Uterus (tissue), 4 donors: ENCODE results near the gene LRR1. TPM values are rescaled to one million over a fixed set of nuclear protein-coding genes. Genes with fewer than 3 reads are reported as not detected.
"Not testable (repeated sequence)": the region's sequence is repeated elsewhere in the genome, so short reads cannot be mapped to it uniquely, and the experiment has no call there.

Experiments
- DNase-seq, 2 donors: peaks; one replicate each; pipeline ENCODE4 v3.0.0-alpha.2; 2019 to 2020
- H3K27ac ChIP-seq, 2 donors: fragments of 200-600 bp; sonication (generic); 1 replicate in 1 of 2; 2 replicates in 1 of 2; pipeline ENCODE4 v1.5.1; 2016 to 2018
- H3K27me3 ChIP-seq, 2 donors: fragments of 200-600 bp; sonication (generic); one replicate each; pipeline ENCODE4 v1.5.1; 2018 to 2019; ENCODE audit warnings: control low read depth in 1 of 2
- H3K36me3 ChIP-seq, 2 donors: fragments of 200-600 bp; sonication (generic); one replicate each; pipeline ENCODE4 v1.5.1; 2019; ENCODE audit warnings: control low read depth in 1 of 2
- H3K4me1 ChIP-seq, 2 donors: fragments of 200-600 bp; sonication (generic); one replicate each; pipeline ENCODE4 v1.5.1; 2018 to 2019; ENCODE audit warnings: control low read depth in 1 of 2
- H3K4me3 ChIP-seq, 2 donors: fragments of 200-600 bp; sonication (generic); 1 replicate in 1 of 2; 2 replicates in 1 of 2; pipeline ENCODE4 v1.5.1; 2018 to 2019; ENCODE audit warnings: mild to moderate bottlenecking in 1 of 2
- H3K9me3 ChIP-seq, 2 donors: fragments of 200-600 bp; sonication (generic); one replicate each; pipeline ENCODE4 v1.5.1; 2019; ENCODE audit warnings: control low read depth in 1 of 2
- POLR2A ChIP-seq, 2 donors: fragments of 450-650 bp; IDR thresholded peaks; one replicate each; pipeline ENCODE4 v1.6.1; 2016; ENCODE audit warnings: antibody characterized with exemption in 2 of 2, mild to moderate bottlenecking in 1 of 2, moderate library complexity in 1 of 2
- intact Hi-C: fragments of 100-400 bp; cut with DNase I; formaldehyde crosslinking; loops from one replicate; pipeline ENCODE4 v1.15.1; 2023; ENCODE audit warnings: low total_unique reads
- total RNA-seq, 4 donors: library from RNA; depleted of rRNA in 3 of 4; stranded (reverse); fragments of >200 nt in 3 of 4; gene quantifications; one replicate each; pipeline versions ENCODE4 v1.1.0 to v1.2.4, GENCODE V29; 2014 to 2023
- TF ChIP-seq, protein P1 (sequence below), 4 experiments: fragments of 200-600 bp in 2 of 4; fragments of 450-650 bp in 2 of 4; sonication (generic) in 2 of 4; IDR thresholded peaks; one replicate each; pipeline ENCODE4 v1.5.1; 2016 to 2019; ENCODE audit warnings: antibody characterized with exemption in 4 of 4, mild to moderate bottlenecking in 2 of 4, moderate library complexity in 1 of 4
- donor health status: DM: yes; HTN: yes; CAD: no.

Gene LRR1
- total RNA-seq, 4 donors from 2014 or later = 1.8 to 16.2 (median 6.8) TPM

DNA sequence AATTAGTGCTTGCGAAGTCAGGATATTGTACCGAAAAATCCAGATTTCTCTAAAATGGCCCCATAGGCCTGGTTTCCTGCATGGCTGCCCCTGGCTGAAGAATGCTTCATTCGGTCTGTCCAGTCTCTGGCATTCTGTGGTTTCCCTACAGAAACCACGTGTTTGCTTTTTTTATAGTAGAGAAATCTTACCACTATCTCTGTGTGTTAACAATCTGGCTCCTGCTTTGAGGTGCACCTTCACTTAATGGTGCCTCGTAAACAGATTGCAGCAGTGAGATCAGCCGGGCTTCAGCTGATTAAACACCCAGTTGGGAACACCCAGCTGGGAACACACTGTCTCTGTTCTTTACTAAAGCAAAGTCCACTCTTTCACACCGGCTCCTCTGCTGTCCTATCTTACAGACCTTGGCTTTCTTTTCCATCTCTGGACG, 43.0 kb downstream of the LRR1 start:
- no peaks in the 10 kb centered on the region for H3K9me3 ChIP-seq
- TF ChIP-seq POLR2A (IDR thresholded peaks at IDR 0.05) = no peak
- TF ChIP-seq, protein P1, sequence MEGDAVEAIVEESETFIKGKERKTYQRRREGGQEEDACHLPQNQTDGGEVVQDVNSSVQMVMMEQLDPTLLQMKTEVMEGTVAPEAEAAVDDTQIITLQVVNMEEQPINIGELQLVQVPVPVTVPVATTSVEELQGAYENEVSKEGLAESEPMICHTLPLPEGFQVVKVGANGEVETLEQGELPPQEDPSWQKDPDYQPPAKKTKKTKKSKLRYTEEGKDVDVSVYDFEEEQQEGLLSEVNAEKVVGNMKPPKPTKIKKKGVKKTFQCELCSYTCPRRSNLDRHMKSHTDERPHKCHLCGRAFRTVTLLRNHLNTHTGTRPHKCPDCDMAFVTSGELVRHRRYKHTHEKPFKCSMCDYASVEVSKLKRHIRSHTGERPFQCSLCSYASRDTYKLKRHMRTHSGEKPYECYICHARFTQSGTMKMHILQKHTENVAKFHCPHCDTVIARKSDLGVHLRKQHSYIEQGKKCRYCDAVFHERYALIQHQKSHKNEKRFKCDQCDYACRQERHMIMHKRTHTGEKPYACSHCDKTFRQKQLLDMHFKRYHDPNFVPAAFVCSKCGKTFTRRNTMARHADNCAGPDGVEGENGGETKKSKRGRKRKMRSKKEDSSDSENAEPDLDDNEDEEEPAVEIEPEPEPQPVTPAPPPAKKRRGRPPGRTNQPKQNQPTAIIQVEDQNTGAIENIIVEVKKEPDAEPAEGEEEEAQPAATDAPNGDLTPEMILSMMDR (IDR thresholded peaks at IDR 0.05) = no peak
- DNase-seq = no peak
- H3K4me3 ChIP-seq = no peak overlapping the region
- no peaks in the 10 kb centered on the region for H3K27me3 ChIP-seq
- H3K27ac ChIP-seq = peak overlapping the region; percentile 6 to 17
- intact Hi-C loops = no loop called here
- no peaks in the 10 kb centered on the region for H3K4me1 ChIP-seq
- no peaks in the 10 kb centered on the region for H3K36me3 ChIP-seq

DNA sequence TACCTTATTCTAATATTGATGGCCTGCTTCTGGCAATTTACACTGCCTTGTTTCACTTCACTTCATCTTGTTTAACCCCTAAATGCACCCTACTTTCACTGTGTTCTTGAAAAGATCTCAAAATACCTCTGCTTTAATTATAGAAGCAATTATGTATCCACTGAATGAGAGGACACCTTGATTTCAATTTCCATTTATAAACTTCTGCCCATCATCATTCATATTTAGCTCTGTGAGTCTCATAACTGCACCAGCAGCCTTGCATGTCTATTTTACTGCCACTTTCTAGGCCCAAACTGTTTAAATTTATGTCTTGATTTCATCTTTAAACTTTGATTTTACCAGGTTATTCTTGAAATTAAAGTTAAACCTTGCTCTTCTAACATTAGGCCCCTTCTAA, 43.4 kb downstream of the LRR1 start:
- no peaks in the 10 kb centered on the region for H3K9me3 ChIP-seq
- H3K27ac ChIP-seq = peak overlapping the region in 1 of 2 donors; percentile 17
- DNase-seq = no peak
- no peaks in the 10 kb centered on the region for H3K36me3 ChIP-seq
- H3K4me3 ChIP-seq = no peak overlapping the region
- intact Hi-C loops = no loop called here
- H3K4me1 ChIP-seq = no peaks in the 10 kb centered on the region
- no peaks in the 10 kb centered on the region for H3K27me3 ChIP-seq
- TF ChIP-seq, protein P1 (IDR thresholded peaks at IDR 0.05) = no peak
- no peak for TF ChIP-seq POLR2A (IDR thresholded peaks at IDR 0.05)

DNA sequence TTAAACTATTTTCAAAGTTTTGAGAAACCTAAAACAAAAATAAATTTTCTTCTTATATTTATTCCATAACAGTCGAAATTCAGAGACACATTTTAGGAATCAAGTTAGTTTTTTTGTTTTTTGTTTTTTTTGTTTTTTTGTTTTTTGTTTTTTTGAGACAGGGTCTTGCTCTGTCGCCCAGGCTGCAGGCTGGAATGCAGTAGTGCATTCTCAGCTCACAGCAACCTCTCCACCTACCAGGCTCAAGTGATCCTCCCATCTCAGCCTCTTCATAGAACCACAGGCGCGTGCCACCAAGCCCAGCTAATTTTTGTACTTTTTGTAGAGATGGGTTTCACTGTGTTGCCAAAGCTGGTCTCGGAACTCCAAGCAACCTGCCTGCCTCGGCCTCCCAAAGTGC, 54.8 kb downstream of the LRR1 start:
- Histone ChIP-seq H3K4me3 (no peak overlapping the region), H3K4me1 (no peaks in the 10 kb centered on the region), H3K27me3 (no peaks in the 10 kb centered on the region), H3K36me3 (no peaks in the 10 kb centered on the region), H3K27ac (no peak overlapping the region), H3K9me3 (no peaks in the 10 kb centered on the region)
- no peak for DNase-seq
- intact Hi-C loops = no loop called here
- no peak for TF ChIP-seq POLR2A (IDR thresholded peaks at IDR 0.05)
- TF ChIP-seq, protein P1 (IDR thresholded peaks at IDR 0.05) = no peak

DNA sequence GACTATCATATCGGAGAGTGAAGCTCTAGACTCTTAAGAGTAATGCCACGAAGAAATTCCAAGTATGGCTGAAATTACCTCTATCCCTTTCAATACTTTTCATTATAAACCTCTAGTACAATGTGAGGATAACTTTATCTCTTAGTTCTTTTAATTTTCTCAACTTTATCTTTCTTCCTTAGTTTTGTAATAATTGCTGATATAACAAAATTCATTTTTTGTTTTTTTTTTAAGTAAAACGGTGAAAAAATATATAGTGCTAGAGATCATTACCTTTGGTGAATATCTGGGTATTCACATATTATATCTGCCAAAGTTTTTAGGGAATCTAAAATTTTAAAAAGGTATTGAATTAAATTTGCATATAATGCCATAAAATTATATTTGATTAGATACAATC, 55.8 kb downstream of the LRR1 start:
- no peak overlapping the region for H3K27ac ChIP-seq
- no peaks in the 10 kb centered on the region for H3K27me3 ChIP-seq
- no peak for DNase-seq
- no peak overlapping the region for H3K4me3 ChIP-seq
- H3K9me3 ChIP-seq = no peaks in the 10 kb centered on the region
- intact Hi-C loops = no loop called here
- TF ChIP-seq, protein P1 (IDR thresholded peaks at IDR 0.05) = no peak
- no peak for TF ChIP-seq POLR2A (IDR thresholded peaks at IDR 0.05)
- H3K4me1 ChIP-seq = no peaks in the 10 kb centered on the region
- H3K36me3 ChIP-seq = no peaks in the 10 kb centered on the region

DNA sequence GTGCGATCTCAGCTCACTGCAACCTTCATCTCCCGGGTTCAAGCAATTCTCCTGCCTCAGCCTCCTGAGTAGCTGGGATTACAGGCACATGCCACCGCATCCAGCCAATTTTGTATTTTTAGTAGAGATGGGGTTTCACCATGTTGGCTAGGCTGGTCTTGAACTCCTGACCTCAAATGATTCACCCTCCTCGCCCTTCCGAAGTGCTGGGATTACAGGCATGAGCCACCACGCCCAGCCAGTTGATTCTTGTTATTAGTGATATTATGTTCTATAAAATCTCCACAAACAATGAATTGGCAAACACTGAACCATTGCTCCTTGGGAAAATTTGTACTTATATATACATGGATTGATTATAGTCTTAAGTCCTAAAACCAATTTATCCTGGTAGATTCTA, 58.8 kb downstream of the LRR1 start:
- H3K27ac ChIP-seq, H3K9me3 ChIP-seq, intact Hi-C loops, DNase-seq, H3K36me3 ChIP-seq, H3K27me3 ChIP-seq, H3K4me1 ChIP-seq, H3K4me3 ChIP-seq: not testable (repeated sequence)
